Neutrophil (primary cell): Measurements from ENCODE around the gene CCDC171.
"Not testable (repeated sequence)": the region's sequence is repeated elsewhere in the genome, so short reads cannot be mapped to it uniquely, and the experiment has no call there.

Experiments used
- H3K27ac ChIP-seq: fragments of 200-600 bp; sonication (generic); 2 replicates; pipeline ENCODE4 v1.5.1; 2016; ENCODE audit warnings: mild to moderate bottlenecking, moderate library complexity
- H3K27me3 ChIP-seq: fragments of 200-600 bp; sonication (generic); 2 replicates; pipeline ENCODE4 v1.6.0; 2016; ENCODE audit warnings: mild to moderate bottlenecking
- H3K36me3 ChIP-seq: fragments of 200-600 bp; sonication (generic); 2 replicates; pipeline ENCODE4 v1.5.1; 2017
- H3K4me1 ChIP-seq, 2 experiments: fragments of 200-600 bp in 1 of 2; sonication (generic) in 1 of 2; 1 replicate in 1 of 2; 2 replicates in 1 of 2; pipeline versions ENCODE4 v1.5.1 to v1.6.1; 2013 to 2016; ENCODE audit warnings: low read depth in 1 of 2, low read length in 1 of 2, mild to moderate bottlenecking in 1 of 2, moderate library complexity in 1 of 2; ENCODE audit not compliant: control insufficient read depth in 1 of 2, insufficient read depth in 1 of 2
- H3K4me3 ChIP-seq, 2 experiments: fragments of 200-600 bp in 1 of 2; sonication (generic) in 1 of 2; 1 replicate in 1 of 2; 2 replicates in 1 of 2; pipeline ENCODE4 v1.5.1; 2013 to 2016; ENCODE audit warnings: low read depth in 1 of 2, low read length in 1 of 2, mild to moderate bottlenecking in 1 of 2, moderate library complexity in 1 of 2
- H3K9me3 ChIP-seq: fragments of 200-600 bp; sonication (generic); 2 replicates; pipeline ENCODE4 v1.5.1; 2016
- CTCF ChIP-seq: fragments of 200-600 bp; sonication (generic); IDR thresholded peaks from 2 replicates; pipeline ENCODE4 v1.5.1; 2016; ENCODE audit warnings: antibody characterized with exemption

Gene CCDC171

GRCh38 chr9:15572200-15572770, 19.4 kb downstream of the CCDC171 start:
- H3K36me3 ChIP-seq = no peaks in the 10 kb centered on the region
- no peak overlapping the region for H3K4me3 ChIP-seq
- H3K4me1 ChIP-seq = no peaks in the 10 kb centered on the region
- H3K9me3 ChIP-seq = no peaks in the 10 kb centered on the region
- no peak overlapping the region for H3K27ac ChIP-seq
- TF ChIP-seq CTCF = no peak
- no peaks in the 10 kb centered on the region for H3K27me3 ChIP-seq

- no peak for TF ChIP-seq CTCF
- H3K27ac ChIP-seq = no peak overlapping the region
- H3K27me3 ChIP-seq = no peaks in the 10 kb centered on the region
- no peaks in the 10 kb centered on the region for H3K9me3 ChIP-seq
- H3K4me1 ChIP-seq = no peaks in the 10 kb centered on the region
- H3K36me3 ChIP-seq = no peaks in the 10 kb centered on the region
- H3K4me3 ChIP-seq = no peak overlapping the region
Observed at GRCh38 chr9:15576350-15577050, 23.7 kb downstream of the CCDC171 start.

- no peaks in the 10 kb centered on the region for H3K36me3 ChIP-seq
- no peak overlapping the region for H3K4me3 ChIP-seq
- no peaks in the 10 kb centered on the region for H3K4me1 ChIP-seq
- H3K27me3 ChIP-seq = no peaks in the 10 kb centered on the region
- no peaks in the 10 kb centered on the region for H3K9me3 ChIP-seq
- H3K27ac ChIP-seq = no peak overlapping the region
- no peak for TF ChIP-seq CTCF
Observed at GRCh38 chr9:15578714-15579113, 25.9 kb downstream of the CCDC171 start.

- Histone ChIP-seq H3K4me1 (no peaks in the 10 kb centered on the region), H3K9me3 (no peaks in the 10 kb centered on the region), H3K4me3 (no peak overlapping the region), H3K36me3 (no peaks in the 10 kb centered on the region), H3K27me3 (no peaks in the 10 kb centered on the region), H3K27ac (no peak overlapping the region)
- no peak for TF ChIP-seq CTCF
Observed at GRCh38 chr9:15584379-15584778, 31.5 kb downstream of the CCDC171 start.

GRCh38 chr9:15592317-15592716, 39.5 kb downstream of the CCDC171 start:
- no peaks in the 10 kb centered on the region for H3K27me3 ChIP-seq
- H3K27ac ChIP-seq = no peak overlapping the region
- no peaks in the 10 kb centered on the region for H3K4me1 ChIP-seq
- H3K4me3 ChIP-seq = no peak overlapping the region
- no peaks in the 10 kb centered on the region for H3K36me3 ChIP-seq
- no peaks in the 10 kb centered on the region for H3K9me3 ChIP-seq
- TF ChIP-seq CTCF = no peak

GRCh38 chr9:15592940-15593339, 40.1 kb downstream of the CCDC171 start:
- H3K27ac ChIP-seq, H3K4me3 ChIP-seq, H3K36me3 ChIP-seq, H3K27me3 ChIP-seq, H3K9me3 ChIP-seq, H3K4me1 ChIP-seq: not testable (repeated sequence)

- H3K4me1 ChIP-seq, H3K9me3 ChIP-seq, H3K27ac ChIP-seq, H3K27me3 ChIP-seq, H3K36me3 ChIP-seq, H3K4me3 ChIP-seq: not testable (repeated sequence)
Observed at GRCh38 chr9:15600666-15601330, 48.0 kb downstream of the CCDC171 start.
